ENCODE measurements around the gene STIM2. TPM values are rescaled to one million over a fixed set of nuclear protein-coding genes. Genes with fewer than 3 reads are reported as not detected.

STIM2 gene
- total RNA-seq, 3 donors from 2014 or later = 22.2 to 32.4 (median 23.5) TPM

GRCh38 chr4:26947318-26947717 is 86.7 kb downstream of the STIM2 start:
- intact Hi-C loops (cut with DNase I, micrococcal nuclease) = no loop called here
- Histone ChIP-seq H3K4me1 (ENCODE audit: low read depth) (no peaks in the 10 kb centered on the region), H3K9me3 (peaks cover 9% of the 10 kb centered on the region), H3K4me3 (no peak overlapping the region), H3K36me3 (ENCODE audit: low read depth) (no peaks in the 10 kb centered on the region)
- ATAC-seq = no peak
- no peak for DNase-seq
- TF ChIP-seq CTCF (IDR thresholded peaks at IDR 0.05) = no peak

DNA sequence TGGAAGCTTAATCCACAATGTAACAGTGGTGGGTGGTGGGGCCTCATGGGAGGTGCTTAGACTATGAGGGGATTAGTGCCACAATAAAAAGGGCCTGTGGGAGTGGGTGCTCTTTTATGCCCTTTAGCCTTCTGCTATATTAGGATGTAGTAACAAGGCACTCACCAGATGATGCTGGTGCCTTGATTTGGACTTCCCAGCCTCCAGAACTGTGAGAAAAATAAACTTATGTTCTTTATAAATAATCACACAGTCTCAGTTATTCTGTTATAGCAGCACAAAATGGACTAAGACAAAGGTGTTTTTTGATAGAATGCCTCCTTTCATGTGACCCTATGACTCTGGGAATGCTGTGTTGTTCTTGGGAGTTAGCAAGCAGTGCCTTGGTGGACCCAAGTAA is 89.8 kb downstream of the STIM2 start:
- peaks cover 9% of the 10 kb centered on the region for H3K9me3 ChIP-seq
- no peak overlapping the region for H3K4me3 ChIP-seq
- intact Hi-C loops (cut with DNase I, micrococcal nuclease) = no loop called here
- no peak for ATAC-seq
- no peaks in the 10 kb centered on the region for H3K36me3 ChIP-seq (ENCODE audit: low read depth)
- no peak for DNase-seq
- H3K4me1 ChIP-seq (ENCODE audit: low read depth) = no peaks in the 10 kb centered on the region
- TF ChIP-seq CTCF (IDR thresholded peaks at IDR 0.05) = no peak

DNA sequence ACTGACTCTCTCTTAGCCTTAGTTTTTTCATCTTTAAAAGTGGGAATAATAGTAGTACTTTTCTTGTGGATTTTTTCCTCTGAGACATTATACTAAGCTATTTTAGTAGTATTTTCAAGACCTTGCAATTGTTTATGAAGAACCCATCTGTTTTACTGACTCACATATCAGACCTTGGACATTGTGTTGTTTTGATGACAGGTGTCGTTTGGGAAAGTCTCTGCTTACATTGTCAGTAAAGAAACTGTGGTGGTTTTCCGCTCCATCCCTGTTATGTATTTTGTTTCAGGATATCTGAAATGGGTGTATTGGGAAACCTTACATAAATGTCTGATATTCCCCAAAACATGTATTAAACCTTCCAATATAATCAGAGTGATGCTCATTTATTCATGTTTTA is 92.2 kb downstream of the STIM2 start:
- Histone ChIP-seq H3K9me3 (peaks cover 9% of the 10 kb centered on the region), H3K4me1 (ENCODE audit: low read depth) (no peaks in the 10 kb centered on the region), H3K36me3 (ENCODE audit: low read depth) (no peaks in the 10 kb centered on the region), H3K4me3 (no peak overlapping the region)
- intact Hi-C loops (cut with DNase I, micrococcal nuclease) = no loop called here
- TF ChIP-seq CTCF (IDR thresholded peaks at IDR 0.05) = no peak
- ATAC-seq (no peak), DNase-seq (no peak)

GRCh38 chr4:26953366-26953765 is 92.7 kb downstream of the STIM2 start:
- H3K36me3 ChIP-seq (ENCODE audit: low read depth) = no peaks in the 10 kb centered on the region
- H3K4me1 ChIP-seq (ENCODE audit: low read depth) = no peaks in the 10 kb centered on the region
- no peak for TF ChIP-seq CTCF (IDR thresholded peaks at IDR 0.05)
- peaks cover 9% of the 10 kb centered on the region for H3K9me3 ChIP-seq
- no peak for DNase-seq
- intact Hi-C loops (cut with DNase I, micrococcal nuclease) = no loop called here
- H3K4me3 ChIP-seq = no peak overlapping the region
- ATAC-seq = no peak

- Histone ChIP-seq H3K9me3 (peaks cover 9% of the 10 kb centered on the region), H3K4me3 (no peak overlapping the region), H3K36me3 (ENCODE audit: low read depth) (no peaks in the 10 kb centered on the region), H3K4me1 (ENCODE audit: low read depth) (no peaks in the 10 kb centered on the region)
- TF ChIP-seq CTCF (IDR thresholded peaks at IDR 0.05) = no peak
- intact Hi-C loops (cut with DNase I, micrococcal nuclease) = no loop called here
- ATAC-seq = no peak
- DNase-seq = no peak
Observed at GRCh38 chr4:26953770-26954423, 93.3 kb downstream of the STIM2 start.

DNA sequence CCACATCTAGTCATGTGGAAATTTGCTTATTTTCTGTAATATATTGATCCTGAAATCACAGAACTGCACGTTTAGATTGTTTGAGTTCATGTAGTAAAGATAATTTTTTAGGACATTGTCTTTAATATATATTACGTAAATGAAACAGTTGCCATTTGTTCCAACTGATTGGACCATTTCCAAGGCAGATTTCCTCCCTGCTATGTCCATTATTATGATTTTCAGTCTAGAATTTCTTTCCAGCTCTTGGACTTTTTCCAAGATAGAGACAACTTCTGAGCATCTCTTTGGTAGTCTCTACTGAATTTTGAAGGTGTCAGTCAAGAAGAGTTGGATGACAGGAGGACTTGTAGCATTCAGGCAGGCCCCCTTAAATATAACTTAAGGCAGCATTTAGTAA is 94.6 kb downstream of the STIM2 start:
- no peaks in the 10 kb centered on the region for H3K36me3 ChIP-seq (ENCODE audit: low read depth)
- intact Hi-C loops (cut with DNase I, micrococcal nuclease) = no loop called here
- no peak overlapping the region for H3K4me3 ChIP-seq
- no peaks in the 10 kb centered on the region for H3K4me1 ChIP-seq (ENCODE audit: low read depth)
- no peak for ATAC-seq
- TF ChIP-seq CTCF (IDR thresholded peaks at IDR 0.05) = no peak
- peaks cover 6% of the 10 kb centered on the region for H3K9me3 ChIP-seq
- DNase-seq = no peak

Measured in mucosa of descending colon (tissue), 3 donors.